A673 (cell line): ENCODE results near the gene SLC43A1. TPM values are rescaled to one million over a fixed set of nuclear protein-coding genes. Genes with fewer than 3 reads are reported as not detected.

Source experiments
- BruUV-seq: library from RNA; stranded (reverse); fragments of 400-500 nt; replicated peaks from 2 replicates; lab custom pipeline; 2021; lab: Mats Ljungman, UMichigan
- CTCF ChIA-PET: fragments of 300-600 bp; sonication (Branson Sonifier 250); formaldehyde crosslinking; loops from one replicate; lab custom pipeline; 2022; ENCODE audit warnings: antibody characterized with exemption; lab: Charles Lee
- POLR2A ChIA-PET: fragments of 300-600 bp; sonication (Branson Sonifier 250); formaldehyde crosslinking; loops from one replicate; lab custom pipeline; 2022; ENCODE audit warnings: antibody characterized with exemption; ENCODE audit not compliant: low non-redundant PET; lab: Charles Lee
- DNase-seq: peaks from one replicate; pipeline ENCODE4 v3.0.0-alpha.2; 2015; ENCODE audit warnings: low spot score
- H3K27ac ChIP-seq: fragments of 200-600 bp; sonication (generic); 2 replicates; pipeline ENCODE4 v1.5.1; 2016; ENCODE audit warnings: mixed run types, low read depth, mild to moderate bottlenecking, mixed read lengths, antibody characterized with exemption, low read length; ENCODE audit not compliant: poor library complexity, severe bottlenecking
- H3K27me3 ChIP-seq: fragments of 200-600 bp; sonication (generic); replicated peaks from 2 replicates; pipeline ENCODE4 v1.6.1; 2017; ENCODE audit warnings: mixed run types, low read depth, mild to moderate bottlenecking, mixed read lengths, antibody characterized with exemption, low read length; ENCODE audit not compliant: insufficient read depth, poor library complexity
- H3K36me3 ChIP-seq: fragments of 200-600 bp; sonication (generic); 2 replicates; pipeline ENCODE4 v1.6.1; 2016; ENCODE audit warnings: mixed run types, mild to moderate bottlenecking, mixed read lengths, antibody characterized with exemption, low read length; ENCODE audit not compliant: insufficient read depth, poor library complexity, severe bottlenecking
- H3K4me1 ChIP-seq: fragments of 200-600 bp; sonication (generic); 2 replicates; pipeline ENCODE4 v1.6.1; 2017; ENCODE audit warnings: mixed run types, mild to moderate bottlenecking, mixed read lengths, antibody characterized with exemption, low read length; ENCODE audit not compliant: insufficient read depth, poor library complexity, severe bottlenecking
- H3K4me3 ChIP-seq: fragments of 200-600 bp; sonication (generic); 2 replicates; pipeline ENCODE4 v1.5.1; 2016; ENCODE audit warnings: low read depth, mixed run types, mild to moderate bottlenecking, mixed read lengths, low read length; ENCODE audit not compliant: poor library complexity, severe bottlenecking
- H3K9me3 ChIP-seq: fragments of 200-600 bp; sonication (generic); 2 replicates; pipeline ENCODE4 v1.6.1; 2016; ENCODE audit warnings: mixed run types, low read depth, mild to moderate bottlenecking, mixed read lengths, antibody characterized with exemption, low read length; ENCODE audit not compliant: poor library complexity, severe bottlenecking
- EZH2 ChIP-seq: fragments of 200-600 bp; sonication (generic); IDR thresholded peaks from 2 replicates; pipeline ENCODE4 v1.6.1; 2017; ENCODE audit warnings: borderline replicate concordance, low read depth, mild to moderate bottlenecking, mixed read lengths, antibody characterized with exemption, low read length; ENCODE audit not compliant: poor library complexity, severe bottlenecking
- intact Hi-C: fragments of 100-400 bp; cut with micrococcal nuclease; formaldehyde crosslinking; loops from one replicate; pipeline ENCODE4 v1.10.0; 2022; ENCODE audit not compliant: unreplicated experiment
- total RNA-seq: library from RNA; stranded (reverse); gene quantifications from 2 replicates; pipeline ENCODE4 v1.2.3, GENCODE V29; 2021
- TF ChIP-seq, protein P1 (sequence below): fragments of 300-800, 200-600 bp; sonication (generic); conservative IDR thresholded peaks from 2 replicates; pipeline ENCODE4 v1.5.1; 2017; ENCODE audit warnings: low read depth, mild to moderate bottlenecking, antibody characterized with exemption, low read length, moderate library complexity, mixed read lengths

SLC43A1 gene
- total RNA-seq, 1 experiment from 2014 or later, result 18.4 TPM

GRCh38 chr11:57487021-57487778 lies 28.3 kb downstream of the SLC43A1 start:
- CTCF ChIA-PET, result no interaction called here
- H3K9me3 ChIP-seq, result no peaks in the 10 kb centered on the region
- no peak for DNase-seq
- intact Hi-C loops, result no loop called here
- peaks cover 10% of the 10 kb centered on the region for H3K4me1 ChIP-seq
- no peaks in the 10 kb centered on the region for H3K36me3 ChIP-seq
- no peak overlapping the region for H3K27ac ChIP-seq
- H3K27me3 ChIP-seq, result no peaks in the 10 kb centered on the region
- TF ChIP-seq, protein P1, sequence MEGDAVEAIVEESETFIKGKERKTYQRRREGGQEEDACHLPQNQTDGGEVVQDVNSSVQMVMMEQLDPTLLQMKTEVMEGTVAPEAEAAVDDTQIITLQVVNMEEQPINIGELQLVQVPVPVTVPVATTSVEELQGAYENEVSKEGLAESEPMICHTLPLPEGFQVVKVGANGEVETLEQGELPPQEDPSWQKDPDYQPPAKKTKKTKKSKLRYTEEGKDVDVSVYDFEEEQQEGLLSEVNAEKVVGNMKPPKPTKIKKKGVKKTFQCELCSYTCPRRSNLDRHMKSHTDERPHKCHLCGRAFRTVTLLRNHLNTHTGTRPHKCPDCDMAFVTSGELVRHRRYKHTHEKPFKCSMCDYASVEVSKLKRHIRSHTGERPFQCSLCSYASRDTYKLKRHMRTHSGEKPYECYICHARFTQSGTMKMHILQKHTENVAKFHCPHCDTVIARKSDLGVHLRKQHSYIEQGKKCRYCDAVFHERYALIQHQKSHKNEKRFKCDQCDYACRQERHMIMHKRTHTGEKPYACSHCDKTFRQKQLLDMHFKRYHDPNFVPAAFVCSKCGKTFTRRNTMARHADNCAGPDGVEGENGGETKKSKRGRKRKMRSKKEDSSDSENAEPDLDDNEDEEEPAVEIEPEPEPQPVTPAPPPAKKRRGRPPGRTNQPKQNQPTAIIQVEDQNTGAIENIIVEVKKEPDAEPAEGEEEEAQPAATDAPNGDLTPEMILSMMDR, result no peak
- TF ChIP-seq EZH2, result no peak
- no peak overlapping the region for H3K4me3 ChIP-seq
- BruUV-seq, result no TSS peak
- POLR2A ChIA-PET, result no interaction called here

GRCh38 chr11:57485217-57485990 lies 30.1 kb downstream of the SLC43A1 start:
- no TSS peak for BruUV-seq
- intact Hi-C loops, result no loop called here
- Histone ChIP-seq H3K27me3 (no peaks in the 10 kb centered on the region), H3K9me3 (no peaks in the 10 kb centered on the region), H3K4me3 (no peak overlapping the region), H3K4me1 (peaks cover 16% of the 10 kb centered on the region), H3K36me3 (no peaks in the 10 kb centered on the region), H3K27ac (no peak overlapping the region)
- ChIA-PET CTCF (no interaction called here), POLR2A (no interaction called here)
- no peak for DNase-seq
- TF ChIP-seq, protein P1, result no peak
- no peak for TF ChIP-seq EZH2

DNA sequence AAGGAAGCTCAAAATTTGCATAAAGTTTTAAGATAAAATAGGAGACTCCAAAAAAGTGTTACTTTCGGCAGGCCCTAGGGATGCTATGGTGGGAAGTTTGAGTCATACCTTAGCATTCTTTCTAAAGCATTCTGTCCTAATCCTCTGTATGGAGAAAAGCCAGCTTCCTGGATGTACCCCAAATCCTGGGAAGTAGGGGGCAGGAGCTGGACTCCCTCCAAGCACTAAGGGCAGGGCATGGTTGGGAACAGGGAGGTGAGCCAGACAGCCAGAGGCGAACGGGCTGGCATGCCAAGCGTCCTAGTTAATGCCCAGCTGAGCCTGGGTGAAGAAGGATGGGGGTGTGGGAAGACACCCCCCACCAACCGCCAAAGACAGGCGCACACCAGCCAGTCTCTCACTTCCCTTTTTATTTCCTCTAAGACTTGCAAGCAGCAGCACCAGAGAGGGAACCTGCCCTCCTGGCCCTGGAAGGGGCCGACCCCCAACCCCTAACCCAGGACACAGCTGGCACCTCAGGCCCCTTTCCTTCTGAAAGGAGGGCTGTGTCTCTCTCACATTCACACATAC lies 31.3 kb downstream of the SLC43A1 start:
- CTCF ChIA-PET, result interaction anchor here (2.8 kb wide), 1 partner anchor 26 kb away, joined by 13 read pairs; no protein-coding TSS in a partner anchor
- no peak overlapping the region for H3K4me3 ChIP-seq
- H3K36me3 ChIP-seq, result no peaks in the 10 kb centered on the region
- H3K4me1 ChIP-seq, result peaks cover 16% of the 10 kb centered on the region
- H3K27ac ChIP-seq, result no peak overlapping the region
- no peak for TF ChIP-seq EZH2
- TF ChIP-seq, protein P1, result no peak
- POLR2A ChIA-PET, result no interaction called here
- intact Hi-C loops, result no loop called here
- no peaks in the 10 kb centered on the region for H3K9me3 ChIP-seq
- no TSS peak for BruUV-seq
- H3K27me3 ChIP-seq, result no peaks in the 10 kb centered on the region
- DNase-seq, result no peak
